IPS-NIHi7 (cell line): Measurements from ENCODE around the gene MAN1A2.
A peak's percentile ranks its signal among the peaks of the same experiment; 100 is the strongest.
"Not testable (repeated sequence)": the region's sequence is repeated elsewhere in the genome, so short reads cannot be mapped to it uniquely, and the experiment has no call there.

Source experiments
- DNase-seq: peaks from one replicate; pipeline ENCODE4 v3.0.0; 2012; ENCODE audit warnings: mixed read lengths; ENCODE audit errors: extremely low spot score

Gene MAN1A2

DNA sequence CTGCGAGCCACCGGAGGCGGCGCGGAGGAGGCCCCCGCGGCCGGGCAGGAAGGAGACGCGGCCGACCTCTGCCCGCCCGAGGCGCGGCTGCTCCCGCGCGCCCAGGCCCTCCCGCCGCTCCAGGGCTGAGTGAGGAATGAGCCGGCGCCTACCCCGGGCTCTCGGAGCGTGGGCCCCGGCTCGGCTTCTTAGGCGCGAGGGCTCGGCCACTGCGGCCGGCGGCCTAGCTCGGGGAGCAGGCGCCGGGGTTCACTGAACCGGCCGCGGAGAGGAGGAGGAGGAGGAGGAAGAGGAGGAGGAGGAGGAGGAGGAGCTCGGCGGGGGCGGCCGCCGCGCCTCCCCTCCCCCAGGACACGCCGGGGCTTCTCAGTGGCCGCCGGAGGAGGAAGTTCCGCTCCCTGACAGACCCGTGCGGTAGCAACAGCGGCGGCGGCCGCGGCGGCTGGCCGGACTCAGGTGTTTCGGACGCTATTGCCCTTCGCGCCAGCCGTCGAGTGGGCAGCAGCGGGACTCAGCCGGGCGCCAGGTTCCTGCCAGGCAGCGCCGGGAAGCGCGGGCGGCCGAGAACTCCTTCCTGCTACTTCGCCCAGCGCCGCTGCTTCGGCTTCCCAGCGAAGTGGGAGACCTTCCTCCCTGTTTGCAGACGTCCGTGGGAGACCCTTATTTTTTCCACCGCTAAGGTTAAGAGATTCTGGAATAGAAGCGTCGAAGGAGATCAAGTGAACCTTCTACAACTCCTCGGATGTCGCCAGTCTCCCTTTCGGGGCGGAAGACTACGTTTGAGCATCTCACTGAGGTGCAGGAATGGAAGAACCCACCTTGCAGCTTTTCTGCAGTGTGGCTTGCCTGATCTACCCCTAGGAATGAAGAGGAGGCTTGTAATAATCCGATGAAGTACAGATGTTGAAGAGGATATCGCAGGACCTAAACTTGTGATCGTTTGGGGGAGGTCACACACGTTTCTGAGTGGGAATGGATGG is at the start of gene MAN1A2:
TSS of gene MAN1A2 (plus strand) at position 404 of the 980 bp plus-strand sequence. CDS start 735 bp downstream, outside the sequence.
- peak; percentile 71 for DNase-seq

DNA sequence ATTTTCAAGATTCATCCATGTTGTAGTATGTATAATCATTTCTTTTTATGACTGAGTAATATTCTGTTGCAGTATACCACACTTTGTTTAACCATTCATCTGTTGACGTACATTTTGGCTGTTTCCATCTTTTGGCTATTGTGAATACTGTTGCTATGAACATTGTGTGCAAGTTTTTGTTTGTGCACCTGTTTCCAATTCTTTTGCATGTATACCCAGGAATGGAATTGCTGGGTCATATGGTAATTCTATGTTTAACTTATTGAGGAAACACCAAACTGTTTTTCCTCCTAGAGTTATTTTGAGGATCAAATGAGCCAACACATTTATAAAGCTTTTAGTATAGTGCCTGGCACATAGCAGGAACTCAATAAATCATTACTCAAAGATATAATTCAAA is 49.2 kb upstream of the MAN1A2 start:
- DNase-seq, result no peak

DNA sequence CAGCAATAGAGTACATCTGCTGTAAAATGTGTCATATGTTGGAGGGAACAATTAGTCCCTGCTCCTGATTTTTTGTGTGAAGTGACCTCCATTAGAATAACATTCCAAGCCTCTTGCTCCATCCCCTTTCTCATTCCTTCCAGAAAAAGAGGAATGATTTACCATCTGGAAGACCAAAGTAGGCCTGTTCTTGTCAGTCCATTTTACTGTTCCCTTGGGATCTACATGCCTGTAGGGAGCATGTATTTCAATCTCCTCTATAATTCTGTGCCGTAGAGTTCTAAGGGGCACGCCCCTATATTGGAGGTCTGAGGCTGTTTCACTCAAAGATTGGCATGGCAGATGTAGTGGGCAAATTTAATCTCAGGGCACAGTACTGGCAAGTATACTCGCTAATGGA is 48.8 kb upstream of the MAN1A2 start:
- no peak for DNase-seq

GRCh38 chr1:117320515-117320914 is 46.7 kb upstream of the MAN1A2 start:
- DNase-seq, result no peak

DNA sequence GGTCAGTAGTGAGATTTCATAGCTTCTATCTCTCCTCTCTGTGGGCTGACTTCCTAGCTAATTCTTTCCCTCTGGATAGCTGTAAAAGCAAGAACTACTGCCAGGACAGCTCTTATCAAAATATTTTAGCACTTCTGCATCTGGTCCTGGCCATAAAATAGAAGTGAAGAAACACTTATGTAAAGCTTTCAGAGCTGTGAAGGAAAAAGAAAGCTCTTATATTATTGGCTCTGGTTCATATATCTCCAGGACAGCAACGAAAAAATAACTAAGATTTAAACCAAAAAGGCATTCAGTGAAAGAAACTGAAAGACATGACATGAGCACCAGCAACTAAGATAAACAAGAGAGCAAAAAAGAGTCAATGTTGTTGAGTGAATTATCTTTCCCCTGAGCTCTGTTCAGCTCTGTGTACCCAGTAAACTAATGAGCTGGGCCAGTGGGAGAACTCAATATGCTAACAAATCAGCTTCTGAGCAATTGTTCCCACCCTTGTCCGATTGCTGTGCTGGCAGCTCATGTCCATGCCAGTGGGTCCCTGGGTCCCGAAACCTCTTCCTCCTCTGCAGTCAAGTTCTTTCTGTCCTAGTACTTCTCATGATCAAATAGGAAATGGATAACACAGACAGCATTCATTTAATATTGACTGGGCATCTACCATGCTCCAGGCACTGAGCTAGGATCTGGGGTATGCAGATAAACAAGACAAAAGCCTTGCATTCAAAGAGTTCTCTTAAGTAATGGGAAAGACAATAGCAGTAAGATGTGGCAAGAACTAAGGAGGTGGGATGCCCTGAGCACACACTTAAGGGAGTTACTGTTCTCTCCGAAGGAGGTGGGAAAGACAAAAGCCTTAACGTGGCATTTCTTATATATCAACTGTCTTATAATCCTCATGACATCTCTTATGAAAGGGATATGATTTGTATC is 45.3 kb upstream of the MAN1A2 start:
- no peak for DNase-seq

DNA sequence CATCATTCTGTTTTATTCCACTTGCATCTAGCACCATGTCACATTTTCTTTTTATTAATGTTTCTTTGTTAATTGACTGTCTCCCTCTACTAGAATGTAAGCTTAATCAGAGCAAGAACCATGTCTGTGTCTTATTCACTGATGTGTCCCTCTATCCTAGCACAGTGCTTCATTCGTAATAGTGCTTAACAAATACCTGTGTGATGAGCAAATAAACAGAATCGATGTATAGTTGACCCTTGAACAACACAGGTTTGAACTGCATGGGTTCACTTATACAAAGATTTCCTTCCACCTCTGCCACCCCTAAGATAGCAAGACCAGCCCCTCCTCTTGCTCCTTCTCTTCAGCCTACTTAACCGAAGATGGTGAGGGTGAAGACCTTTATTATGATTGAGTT is 42.9 kb upstream of the MAN1A2 start:
- DNase-seq, result no peak

- DNase-seq, result not testable (repeated sequence)
Measured at GRCh38 chr1:117326035-117326434, 41.2 kb upstream of the MAN1A2 start.

GRCh38 chr1:117327011-117327410 is 40.2 kb upstream of the MAN1A2 start:
- no peak for DNase-seq

DNA sequence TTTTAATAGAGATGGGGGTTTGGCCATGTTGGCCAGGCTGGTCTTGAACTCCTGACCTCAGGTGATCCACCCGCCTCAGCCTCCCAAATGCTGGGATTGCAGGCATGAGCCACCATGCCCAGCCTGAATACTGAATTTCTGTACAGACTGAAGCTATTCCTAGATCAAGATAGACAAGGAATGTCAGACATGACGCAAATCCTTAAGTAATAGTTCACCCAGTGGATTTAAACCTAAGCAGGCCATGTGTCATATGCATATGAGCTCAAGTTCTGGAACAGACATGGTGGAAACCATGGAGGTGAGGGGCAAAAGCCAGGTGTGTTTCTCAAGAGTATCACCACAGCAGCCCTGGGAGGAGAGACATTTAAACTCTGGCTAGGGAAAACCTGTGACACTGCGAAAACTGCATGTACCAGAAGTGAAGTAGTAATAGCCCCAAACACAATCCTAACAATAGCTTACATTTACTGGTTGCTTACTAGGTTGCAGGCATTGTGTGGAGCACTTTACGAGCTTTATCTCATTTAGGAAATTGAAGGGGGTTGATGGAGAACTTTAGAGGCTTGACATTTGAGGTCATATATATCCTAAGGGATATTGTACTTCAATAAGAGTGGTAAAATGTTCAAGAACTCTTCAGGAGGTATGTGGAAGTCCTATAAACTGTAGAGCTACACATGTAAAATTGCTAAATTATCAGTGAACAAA is 31.7 kb upstream of the MAN1A2 start:
- no peak for DNase-seq

DNA sequence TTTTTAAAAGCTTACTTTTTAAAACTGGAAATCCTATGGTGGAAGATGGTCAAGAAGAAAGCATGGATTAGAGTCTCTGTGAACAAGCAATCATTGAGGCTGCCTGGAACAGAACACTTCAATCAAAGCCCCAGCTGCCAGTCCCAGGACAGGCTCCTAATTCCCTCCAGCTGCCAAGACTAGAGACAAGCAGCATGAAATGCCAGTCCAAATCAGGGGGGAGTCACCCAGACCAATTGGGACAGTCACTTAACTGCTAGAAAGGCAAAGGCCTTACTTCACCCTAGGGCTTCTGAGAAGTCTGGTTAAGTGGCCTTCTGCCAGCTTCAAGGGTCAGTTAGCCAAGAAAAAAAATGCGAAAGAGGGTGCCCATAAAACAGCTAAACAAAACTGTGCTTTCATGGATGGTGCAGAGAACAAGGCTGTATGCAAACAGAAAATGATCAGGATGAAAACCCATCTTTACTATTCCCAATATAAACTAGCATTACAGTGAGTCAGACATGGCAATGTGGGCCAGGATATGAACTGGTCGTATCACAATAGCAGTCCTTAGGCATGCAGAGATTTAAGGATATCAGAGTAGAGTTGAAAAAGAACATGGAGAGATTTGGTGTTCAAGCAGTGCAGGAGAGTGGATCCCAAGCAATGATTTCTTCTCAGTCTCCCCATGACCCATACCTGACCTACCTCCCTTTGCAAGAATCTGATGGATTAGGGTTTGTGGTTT is 31.0 kb upstream of the MAN1A2 start:
- DNase-seq, result no peak

- peak; percentile 30 for DNase-seq
Measured at GRCh38 chr1:117339866-117340700, 27.2 kb upstream of the MAN1A2 start.

GRCh38 chr1:117341123-117341522 is 26.1 kb upstream of the MAN1A2 start:
- no peak for DNase-seq

- DNase-seq, result no peak
Measured at GRCh38 chr1:117342397-117342796, 24.9 kb upstream of the MAN1A2 start.

- DNase-seq, result no peak
Measured at GRCh38 chr1:117346206-117346928, 20.9 kb upstream of the MAN1A2 start.

DNA sequence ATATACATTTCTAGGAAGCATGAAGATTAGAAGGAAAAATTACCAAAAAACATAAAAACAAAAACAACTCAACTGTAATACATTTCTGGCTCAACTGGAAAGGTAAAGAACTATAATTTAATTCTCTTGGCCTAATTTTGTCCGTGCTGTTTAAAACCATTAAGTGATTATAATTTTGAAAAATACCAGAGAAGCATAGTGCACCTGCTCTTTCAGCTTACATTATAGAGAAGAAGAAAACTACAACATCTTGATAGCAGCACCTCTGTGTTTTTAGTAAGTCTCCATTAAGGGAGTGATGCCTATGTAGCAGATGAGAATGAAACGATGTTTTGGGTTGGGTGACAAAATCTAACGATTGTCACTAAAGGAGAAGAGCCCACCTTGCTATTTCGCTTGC is 19.3 kb upstream of the MAN1A2 start:
- DNase-seq, result no peak

- not testable (repeated sequence) for DNase-seq
Measured at GRCh38 chr1:117352695-117353094, 14.6 kb upstream of the MAN1A2 start.

DNA sequence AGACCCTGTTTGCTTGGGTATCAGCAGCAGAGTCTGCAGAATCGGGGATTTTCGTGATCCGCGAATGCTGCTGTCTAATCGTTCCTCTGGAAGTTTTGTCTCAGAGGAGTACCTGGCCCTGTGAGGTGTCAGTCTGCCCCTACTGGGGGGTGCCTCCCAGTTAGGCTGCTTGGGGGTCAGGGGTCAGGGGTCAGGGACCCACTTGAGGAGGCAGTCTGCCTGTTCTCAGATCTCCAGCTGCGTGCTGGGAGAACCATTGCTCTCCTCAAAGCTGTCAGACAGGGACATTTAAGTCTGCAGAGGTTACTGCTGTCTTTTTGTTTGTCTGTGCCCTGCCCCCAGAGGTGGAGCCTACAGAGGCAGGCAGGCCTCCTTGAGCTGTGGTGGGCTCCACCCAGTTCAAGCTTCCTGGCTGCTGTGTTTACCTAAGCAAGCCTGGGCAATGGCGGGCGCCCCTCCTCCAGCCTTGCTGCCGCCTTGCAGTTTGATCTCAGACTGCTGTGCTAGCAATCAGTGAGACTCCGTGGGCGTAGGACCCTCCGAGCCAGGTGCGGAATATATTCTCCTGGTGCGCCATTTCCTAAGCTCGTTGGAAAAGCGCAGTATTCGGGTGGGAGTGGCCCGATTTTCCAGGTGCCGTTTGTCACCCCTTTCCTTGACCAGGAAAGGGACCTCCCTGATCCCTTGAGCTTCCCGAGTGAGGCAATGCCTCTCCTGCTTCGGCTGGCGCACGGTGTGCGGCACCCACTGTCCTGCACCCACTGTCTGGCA is 9.2 kb upstream of the MAN1A2 start:
- DNase-seq, result not testable (repeated sequence)

DNA sequence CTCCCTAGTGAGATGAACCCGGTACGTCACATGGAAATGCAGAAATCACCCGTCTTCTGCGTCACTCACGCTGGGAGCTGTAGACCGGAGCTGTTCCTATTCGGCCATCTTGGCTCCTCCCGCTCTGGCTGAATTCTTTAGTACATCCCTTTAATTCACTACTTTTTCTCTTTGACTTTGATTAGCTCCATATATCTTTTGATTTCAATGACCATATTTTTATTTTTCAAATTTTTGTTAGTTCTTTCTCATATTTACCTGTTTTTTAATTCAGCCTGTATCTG is 8.7 kb upstream of the MAN1A2 start:
- not testable (repeated sequence) for DNase-seq
